ENCODE results near the gene TSSC4.

The TSSC4 gene

GRCh38 chr11:2387266-2387987 is 13.1 kb upstream of the TSSC4 start:
- DNase-seq, result no peak

GRCh38 chr11:2388431-2389376 is 11.8 kb upstream of the TSSC4 start:
- DNase-seq, result no peak

- DNase-seq, result no peak
Measured at GRCh38 chr11:2389377-2390026, 11.0 kb upstream of the TSSC4 start.

GRCh38 chr11:2390091-2390724 is 10.3 kb upstream of the TSSC4 start:
- no peak for DNase-seq

- DNase-seq, result no peak
Measured at GRCh38 chr11:2390725-2391151, 9.8 kb upstream of the TSSC4 start.

- DNase-seq, result no peak
Measured at GRCh38 chr11:2391181-2391975, 9.2 kb upstream of the TSSC4 start.

- DNase-seq, result no peak
Measured at GRCh38 chr11:2392241-2392959, 8.2 kb upstream of the TSSC4 start.

GRCh38 chr11:2393111-2393868 is 7.3 kb upstream of the TSSC4 start:
- no peak for DNase-seq

GRCh38 chr11:2393941-2394817 is 6.4 kb upstream of the TSSC4 start:
- no peak for DNase-seq

GRCh38 chr11:2394818-2395105 is 5.8 kb upstream of the TSSC4 start:
- DNase-seq, result no peak

GRCh38 chr11:2395211-2395730 is 5.3 kb upstream of the TSSC4 start:
- no peak for DNase-seq

- DNase-seq, result no peak
Measured at GRCh38 chr11:2395856-2396255, 4.7 kb upstream of the TSSC4 start.

GRCh38 chr11:2396471-2396870 is 4.1 kb upstream of the TSSC4 start:
- no peak for DNase-seq

GRCh38 chr11:2397005-2397404 is 3.5 kb upstream of the TSSC4 start:
- no peak for DNase-seq

- DNase-seq, result no peak
Measured at GRCh38 chr11:2398664-2399355, 1.7 kb upstream of the TSSC4 start.

- no peak for DNase-seq
Measured at GRCh38 chr11:2399488-2400068, 972 bp upstream of the TSSC4 start.

GRCh38 chr11:2400762-2401435 is 349 bp downstream of the TSSC4 start:
- no peak for DNase-seq

- DNase-seq, result no peak
Measured at GRCh38 chr11:2401436-2401984, 960 bp downstream of the TSSC4 start.

All from activated CD4-positive, CD25-positive, alpha-beta regulatory T cell (primary cell).